HG03354 (cell line): ENCODE results near the gene RNF223.
"Not testable (repeated sequence)": the region's sequence is repeated elsewhere in the genome, so short reads cannot be mapped to it uniquely, and the experiment has no call there.

Experiments used
- ATAC-seq: cut with Tn5 transposase; IDR thresholded peaks from one replicate; pipeline ENCODE4 v1.9.1; 2021; ENCODE audit warnings: mild to moderate bottlenecking; ENCODE audit not compliant: unreplicated experiment, poor library complexity, severe bottlenecking

The RNF223 gene

DNA sequence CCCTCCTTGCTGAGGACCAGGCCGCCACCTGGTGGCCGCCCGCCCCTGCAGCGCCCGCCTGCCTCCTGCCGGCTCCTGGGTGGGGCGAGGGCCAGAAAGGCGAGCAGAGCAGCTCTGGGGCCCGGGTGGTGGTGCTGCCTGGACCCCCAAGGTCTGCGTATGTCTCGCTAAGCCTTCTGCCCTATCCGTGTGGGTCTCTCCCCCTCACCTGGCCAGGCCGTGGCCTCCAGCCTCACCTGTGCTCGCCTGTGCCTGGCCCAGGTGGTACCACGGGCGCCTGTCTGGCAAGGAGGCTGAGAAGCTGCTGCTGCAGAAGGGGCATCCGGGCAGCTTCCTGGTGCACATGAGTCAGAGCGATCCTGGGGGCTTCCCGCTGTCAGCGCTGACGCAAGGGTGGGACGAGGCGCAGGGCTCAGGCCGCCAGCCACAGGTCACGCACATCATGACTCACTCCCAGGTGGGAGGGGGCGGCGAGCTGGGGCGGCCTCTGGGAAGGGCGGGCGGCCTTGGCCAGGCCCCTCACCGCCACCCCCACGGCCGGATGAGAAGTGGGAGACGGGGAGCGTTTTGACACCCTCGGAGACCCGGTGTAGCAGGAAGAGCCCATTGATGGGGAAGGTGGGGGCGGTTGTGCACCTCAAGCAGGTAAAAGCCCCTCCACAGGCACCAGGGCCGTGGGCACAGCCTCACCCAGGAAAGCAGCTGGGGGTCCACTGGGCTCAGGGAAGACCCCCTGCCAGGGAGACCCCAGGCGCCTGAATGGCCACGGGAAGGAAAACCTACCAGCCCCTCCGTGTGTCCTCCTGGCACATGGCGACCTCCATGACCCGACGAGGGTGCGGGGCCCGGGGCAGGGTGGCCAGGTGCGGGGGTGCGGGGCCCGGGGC is 9.9 kb downstream of the RNF223 start:
- peak; percentile 49 for ATAC-seq

DNA sequence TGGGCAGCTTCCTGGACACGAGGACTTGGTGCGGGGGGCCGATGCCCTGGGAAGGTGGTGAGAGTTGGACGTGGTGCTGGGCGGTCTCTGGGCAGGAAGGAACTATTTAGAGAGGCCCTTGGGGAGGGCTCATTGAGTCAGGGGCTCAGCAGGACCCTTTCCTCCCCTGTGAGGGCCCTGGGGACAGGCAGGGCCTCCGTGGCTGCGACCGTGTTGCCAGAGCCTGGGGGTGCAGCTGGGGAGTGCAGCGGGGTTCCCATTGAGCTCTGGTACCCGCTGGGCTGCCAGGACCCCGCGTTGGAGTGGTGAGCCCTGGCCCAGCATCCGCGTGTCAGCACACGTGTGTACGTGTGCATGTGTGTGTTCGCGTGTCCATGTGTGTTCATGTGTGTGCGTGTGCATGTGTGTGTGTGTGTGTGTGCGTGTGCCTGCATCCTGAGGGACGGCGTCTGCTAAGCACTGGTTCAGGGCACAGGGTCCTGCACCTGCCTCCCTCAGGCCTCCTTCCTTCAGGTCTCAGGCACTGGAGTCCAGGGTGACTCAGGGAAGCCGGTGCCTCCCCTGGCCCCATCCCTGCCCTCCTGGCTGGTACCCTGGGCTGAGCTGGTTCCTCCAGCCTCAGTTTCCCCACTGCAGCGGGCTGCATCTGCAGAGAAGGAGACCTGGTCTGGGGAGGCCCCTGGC is 10.7 kb downstream of the RNF223 start:
- ATAC-seq: no peak

DNA sequence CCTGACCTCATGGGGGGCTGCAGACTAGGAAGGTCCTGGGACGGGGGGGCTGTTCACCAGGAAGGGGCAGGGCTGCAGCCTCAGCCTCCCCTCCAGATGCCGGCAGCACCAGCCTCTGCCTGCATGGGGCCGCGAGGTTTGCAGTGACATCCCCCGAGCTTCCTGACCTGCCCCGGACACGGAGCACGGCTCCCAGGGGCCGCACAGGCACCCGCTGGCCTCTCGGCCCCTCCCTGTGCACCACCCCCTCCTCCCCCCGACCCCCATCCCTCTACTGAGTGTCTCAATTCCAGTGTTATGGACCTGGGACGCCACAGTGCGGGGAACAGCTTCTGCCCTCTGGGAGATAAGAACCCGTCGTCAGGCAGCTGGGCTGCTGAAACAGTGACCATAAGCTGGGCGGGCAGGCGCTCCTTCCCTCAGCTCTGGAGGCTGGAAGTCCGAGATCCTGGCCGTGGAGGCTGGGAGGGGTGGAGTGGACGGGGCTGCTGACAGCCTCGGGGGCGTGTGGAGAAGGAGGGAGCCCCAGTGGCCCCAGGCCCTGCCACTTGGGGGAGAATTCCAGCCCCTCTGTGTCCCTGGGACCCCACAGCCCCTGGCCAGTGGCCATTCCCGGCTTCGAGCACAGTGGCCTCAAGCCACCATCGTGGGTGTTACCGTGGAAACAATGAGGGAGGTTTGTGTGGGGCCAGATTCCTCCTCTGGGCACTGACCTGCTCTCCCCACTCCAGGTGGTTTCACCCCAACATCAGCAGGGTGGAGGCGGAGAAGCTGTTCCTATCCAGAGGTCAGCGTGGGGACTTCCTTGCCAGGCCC is 11.6 kb downstream of the RNF223 start:
- ATAC-seq: no peak

DNA sequence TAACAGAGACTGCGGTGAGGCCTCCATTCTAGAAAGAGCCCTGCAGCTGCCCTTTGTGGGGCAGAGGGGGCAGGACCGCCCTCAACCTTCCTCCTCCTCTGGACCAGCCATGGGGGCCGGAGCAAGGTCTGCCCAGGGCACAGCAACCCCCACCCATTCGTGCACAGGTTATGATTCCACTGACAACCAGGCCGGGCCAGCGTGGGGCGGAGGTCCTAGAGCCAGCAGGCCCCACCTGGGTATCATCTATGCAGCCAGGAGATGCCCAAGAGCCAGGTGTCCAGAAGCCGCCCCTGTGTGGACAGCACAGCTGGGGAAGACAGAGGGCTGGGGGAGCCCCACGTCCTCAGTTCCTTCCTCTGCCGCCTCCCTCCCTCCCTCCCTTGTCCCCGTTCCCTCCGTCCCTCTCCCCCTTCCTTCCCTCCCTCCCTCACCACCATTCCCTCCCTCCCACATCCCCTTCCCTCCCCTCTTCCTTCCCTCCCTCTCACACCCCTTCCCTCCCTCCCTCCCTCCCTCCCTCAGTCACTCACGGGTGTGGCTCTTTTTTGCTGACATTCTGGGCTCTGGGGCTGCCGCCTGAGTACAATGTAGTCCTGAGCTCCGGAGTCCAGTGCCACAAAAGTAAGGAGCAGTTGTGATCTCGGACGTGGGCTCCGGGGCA is 12.3 kb downstream of the RNF223 start:
- no peak for ATAC-seq

DNA sequence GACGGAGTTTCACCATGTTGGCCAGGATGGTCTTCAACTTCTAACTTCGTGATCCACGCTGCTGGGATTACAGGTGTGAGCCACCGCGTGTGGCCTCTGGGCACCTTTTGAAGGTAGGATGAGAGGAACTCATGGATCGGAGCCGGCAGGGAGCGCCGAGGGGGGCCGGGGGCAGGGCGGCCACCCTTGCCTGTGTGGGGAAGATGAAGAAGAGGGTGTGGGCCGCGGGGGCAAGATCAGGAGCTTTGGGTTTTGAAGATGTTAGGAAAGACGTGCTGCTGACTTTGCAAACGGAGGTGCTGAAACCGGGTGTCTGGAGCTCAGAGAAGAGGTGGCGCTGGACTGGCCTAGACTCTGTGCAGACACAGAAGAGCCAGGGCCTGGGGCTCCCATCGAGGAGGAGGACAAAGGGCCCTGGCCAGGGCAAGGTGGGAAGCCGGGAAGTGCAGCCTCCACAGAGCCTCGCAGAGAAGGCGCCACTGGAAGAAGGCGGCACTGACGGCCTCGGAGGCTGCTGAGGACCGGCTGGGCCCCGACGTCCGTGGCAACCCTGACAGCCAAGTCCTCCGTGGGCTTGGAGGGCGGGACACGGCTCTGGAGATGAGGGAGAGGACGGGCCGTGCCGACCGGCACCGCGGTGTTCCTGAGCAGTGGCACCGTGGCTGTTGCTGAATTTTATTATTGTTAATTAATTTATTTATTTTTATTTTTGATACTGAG is 13.7 kb downstream of the RNF223 start:
- no peak for ATAC-seq

DNA sequence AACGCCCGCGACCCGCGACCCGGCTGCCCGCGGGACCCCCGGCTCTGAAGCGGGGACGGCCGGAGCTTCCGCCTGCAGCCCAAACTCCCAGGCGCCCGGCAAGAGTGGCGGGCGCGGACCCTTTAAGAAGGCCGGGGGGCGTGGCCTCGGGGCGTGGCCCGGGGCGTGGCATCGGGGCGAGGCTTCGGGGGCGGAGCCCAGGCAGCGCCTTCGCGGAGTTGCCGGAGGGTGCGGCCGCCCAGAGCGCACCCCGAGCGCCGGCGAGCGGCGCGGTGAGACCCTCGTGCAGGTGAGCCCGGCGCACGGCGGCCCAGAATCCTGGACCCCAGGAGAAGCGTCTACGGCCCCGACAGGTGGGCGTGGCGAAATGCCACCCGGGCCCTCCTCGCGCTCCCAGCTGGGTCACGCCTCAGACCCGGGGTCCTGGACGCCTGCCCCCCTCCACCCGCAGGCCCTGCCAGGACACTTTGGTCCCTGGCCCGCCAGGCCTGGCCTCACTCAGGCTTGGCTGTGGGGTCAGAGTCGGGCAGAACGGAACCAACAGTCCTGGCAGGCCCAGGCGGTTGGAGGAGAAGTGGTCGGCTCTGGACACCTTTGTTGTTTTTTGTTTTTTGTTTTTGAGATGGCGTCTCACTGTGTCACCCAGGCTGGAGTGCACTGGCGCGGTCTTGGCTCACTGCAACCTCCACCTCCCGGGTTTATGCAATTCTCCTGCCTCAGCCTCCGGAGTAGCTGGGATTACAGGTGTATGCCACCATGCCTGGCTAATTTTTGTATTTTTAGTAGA is 14.4 kb downstream of the RNF223 start:
- ATAC-seq: peak; percentile 77

DNA sequence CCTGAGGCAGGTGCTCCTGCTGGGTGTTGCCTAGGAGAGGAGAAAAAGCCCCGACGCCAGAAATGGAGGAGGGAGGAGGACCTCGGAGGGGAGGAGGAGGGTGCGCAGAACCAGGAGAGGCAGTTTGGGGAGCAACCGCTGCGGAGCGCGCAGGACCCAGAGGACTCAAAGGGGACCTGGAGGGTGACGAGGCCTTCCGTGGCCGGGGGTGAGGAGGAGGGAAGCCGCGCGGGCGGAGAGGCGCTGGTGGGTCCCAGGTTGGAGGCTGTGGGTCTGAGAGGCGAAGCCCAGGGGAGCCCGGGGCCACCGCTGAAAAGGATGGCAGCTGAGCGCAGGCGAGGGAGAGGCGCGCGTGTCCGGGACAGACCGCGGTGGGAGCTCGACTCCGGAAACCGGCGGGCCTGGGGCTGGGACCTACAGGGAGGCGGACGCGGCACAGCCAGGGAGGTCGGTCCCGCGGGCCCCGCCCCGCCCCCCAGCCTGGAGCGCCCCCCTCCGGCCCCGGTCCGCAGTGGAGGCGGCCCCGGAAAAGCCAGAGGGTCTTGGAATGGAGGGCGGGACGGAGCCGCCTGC is 15.1 kb downstream of the RNF223 start:
- ATAC-seq: peak; percentile 39

DNA sequence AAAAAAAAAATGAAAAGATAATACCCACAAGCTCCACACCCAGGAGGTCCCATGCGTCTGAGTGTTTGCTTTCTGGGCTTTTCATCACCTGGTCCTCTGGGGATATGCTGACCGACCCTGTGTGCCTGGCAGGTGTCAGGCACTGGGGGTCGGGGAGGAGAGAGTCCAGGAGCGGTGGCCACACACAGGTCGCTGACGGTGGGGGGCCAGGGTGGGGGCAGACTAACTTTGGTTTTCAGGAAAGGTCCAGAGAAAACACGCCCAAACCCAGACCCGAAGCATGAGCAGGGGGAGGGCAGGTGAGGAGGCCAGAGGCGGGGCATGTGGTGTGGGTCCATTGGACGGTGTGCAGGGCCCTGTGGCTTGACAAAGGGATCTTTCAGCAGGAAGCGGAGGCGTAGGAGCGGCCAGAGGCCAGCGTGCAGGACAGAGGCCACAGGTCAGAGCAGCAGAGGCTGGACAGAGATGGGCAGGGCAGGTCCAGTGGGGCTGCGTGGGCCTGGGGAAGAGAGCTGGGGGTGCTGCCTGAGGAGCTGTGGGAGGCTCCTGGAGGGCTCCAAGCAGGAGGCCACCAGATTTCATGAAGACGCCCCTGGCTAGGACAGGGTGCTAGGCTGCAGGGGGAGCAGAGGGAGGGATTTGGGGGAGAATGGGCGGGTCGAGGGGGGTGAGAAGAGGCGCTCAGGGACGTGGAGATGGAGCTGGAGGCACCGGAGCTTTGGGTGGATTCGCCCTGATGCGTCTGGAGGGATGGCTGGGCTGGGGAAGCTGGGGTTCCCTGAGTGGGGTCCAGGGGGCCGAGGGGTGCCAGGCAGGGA is 15.8 kb downstream of the RNF223 start:
- no peak for ATAC-seq

DNA sequence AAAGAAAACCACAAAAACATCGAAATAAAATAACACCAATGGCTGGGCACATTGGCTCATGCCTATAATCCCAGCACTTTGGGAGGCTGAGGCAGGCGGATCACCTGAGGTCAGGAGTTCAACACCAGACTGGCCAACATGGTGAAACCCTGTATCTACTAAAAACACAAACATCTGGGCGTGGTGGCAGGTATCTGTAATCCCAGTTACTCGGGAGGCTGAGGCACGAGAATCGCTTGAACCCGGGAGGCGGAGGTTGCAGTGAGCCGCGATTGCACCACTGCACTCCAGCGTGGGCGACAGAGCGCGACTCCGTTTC is 16.4 kb downstream of the RNF223 start:
- ATAC-seq: not testable (repeated sequence)

DNA sequence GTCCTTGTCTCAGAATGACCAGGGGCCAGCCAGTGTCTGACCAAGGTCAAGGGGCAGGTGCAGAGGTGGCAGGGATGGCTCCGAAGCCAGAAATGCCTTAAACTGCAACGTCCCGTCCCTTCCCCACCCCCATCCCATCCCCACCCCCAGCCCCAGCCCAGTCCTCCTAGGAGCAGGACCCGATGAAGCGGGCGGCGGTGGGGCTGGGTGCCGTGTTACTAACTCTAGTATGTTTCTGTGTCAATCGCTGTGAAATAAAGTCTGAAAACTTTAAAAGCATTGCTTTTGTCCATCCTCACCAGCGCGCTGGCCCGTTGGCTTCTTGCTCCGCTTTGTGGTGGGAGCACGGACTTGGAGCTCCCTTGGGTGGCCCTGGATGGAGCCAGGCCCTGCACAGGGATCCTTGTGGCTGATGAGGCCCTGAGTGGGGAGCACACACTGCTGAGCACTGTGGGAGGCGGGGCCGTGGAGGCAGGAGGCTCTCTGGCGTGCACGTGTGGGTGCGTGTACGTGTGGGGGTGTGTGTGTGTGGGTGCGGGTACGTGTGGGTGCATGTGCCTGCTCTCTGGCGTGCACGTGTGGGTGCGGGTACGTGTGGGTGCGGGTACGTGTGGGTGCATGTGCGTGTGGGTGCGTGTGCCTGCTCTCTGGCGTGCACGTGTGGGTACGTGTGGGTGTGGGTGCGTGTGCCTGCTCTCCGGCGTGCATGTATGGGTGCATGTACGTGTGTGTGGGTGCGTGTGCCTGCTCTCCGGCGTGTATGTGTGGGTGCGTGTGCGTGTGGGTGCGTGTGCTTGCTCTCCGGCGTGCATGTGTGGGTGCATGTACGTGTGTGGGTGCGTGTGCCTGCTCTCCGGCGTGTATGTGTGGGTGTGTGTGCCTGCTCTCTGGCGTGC is 18.0 kb downstream of the RNF223 start:
- no peak for ATAC-seq

DNA sequence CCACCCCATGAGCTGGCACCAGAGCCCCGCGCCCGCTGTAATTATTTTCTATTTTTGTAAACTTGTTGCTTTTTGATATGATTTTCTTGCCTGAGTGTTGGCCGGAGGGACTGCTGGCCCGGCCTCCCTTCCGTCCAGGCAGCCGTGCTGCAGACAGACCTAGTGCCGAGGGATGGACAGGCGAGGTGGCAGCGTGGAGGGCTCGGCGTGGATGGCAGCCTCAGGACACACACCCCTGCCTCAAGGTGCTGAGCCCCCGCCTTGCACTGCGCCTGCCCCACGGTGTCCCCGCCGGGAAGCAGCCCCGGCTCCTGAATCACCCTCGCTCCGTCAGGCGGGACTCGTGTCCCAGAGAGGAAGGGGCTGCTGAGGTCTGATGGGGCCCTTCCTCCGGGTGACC is 19.1 kb downstream of the RNF223 start:
- ATAC-seq: no peak

DNA sequence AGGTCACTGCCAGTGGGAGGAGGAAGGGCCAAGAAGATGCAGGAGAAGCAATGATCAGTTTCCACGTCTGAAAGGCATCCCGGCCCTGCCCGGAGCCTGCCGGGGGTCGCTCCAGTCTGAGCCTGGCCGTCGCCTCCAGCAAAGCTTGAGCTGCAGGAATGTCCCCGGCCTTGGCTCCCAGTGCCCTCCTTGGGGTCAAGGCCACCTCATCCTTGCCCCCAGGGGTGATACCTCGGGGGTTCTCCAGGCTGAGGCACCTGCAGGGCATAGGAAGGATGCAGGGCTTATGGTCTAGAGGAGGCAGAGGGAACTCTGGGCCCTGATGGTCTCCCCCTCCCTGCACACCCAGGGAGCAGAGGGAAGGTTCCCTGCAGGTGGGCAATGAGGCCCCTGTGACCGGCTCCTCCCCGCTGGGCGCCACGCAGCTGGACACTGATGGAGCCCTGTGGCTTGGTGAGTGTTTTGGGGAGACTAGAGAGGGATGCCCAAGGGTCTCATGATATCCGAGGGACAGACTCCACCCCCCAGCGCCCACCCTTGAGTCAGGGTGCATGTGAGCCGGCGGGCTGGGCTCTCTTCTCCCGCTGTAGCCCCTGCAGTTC is 19.9 kb downstream of the RNF223 start:
- no peak for ATAC-seq

DNA sequence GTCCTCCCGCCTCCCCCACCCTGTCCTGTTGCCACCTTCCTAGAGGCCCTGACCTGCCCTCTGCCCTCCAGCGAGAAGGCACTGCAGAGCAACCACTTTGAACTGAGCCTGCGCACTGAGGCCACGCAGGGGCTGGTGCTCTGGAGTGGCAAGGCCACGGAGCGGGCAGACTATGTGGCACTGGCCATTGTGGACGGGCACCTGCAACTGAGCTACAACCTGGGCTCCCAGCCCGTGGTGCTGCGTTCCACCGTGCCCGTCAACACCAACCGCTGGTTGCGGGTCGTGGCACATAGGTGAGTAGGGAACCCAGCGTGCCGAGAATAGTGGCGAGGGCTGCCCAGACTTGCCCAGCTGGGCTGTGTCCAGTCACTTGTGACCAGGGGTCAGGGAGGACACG is 20.4 kb downstream of the RNF223 start:
- ATAC-seq: no peak

DNA sequence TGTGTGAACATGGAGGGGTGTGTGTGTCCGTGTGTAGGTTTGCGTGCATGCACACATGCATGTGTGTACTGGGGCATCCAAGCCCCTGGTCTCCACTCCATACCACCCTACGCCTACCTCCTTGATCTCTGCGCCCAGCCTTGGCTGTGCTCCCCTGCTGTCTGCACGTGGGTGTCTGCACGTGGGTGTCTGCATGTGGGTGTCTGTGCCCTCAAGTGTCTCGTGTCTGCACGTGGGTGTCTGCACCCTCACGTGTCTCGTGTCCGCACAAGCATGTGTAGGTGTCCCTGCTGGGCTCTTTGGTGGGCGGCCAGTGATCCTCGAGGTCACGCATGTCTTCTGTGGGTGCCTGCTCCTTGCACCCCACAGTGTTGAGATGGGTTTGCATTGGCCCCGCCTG is 21.1 kb downstream of the RNF223 start:
- no peak for ATAC-seq

DNA sequence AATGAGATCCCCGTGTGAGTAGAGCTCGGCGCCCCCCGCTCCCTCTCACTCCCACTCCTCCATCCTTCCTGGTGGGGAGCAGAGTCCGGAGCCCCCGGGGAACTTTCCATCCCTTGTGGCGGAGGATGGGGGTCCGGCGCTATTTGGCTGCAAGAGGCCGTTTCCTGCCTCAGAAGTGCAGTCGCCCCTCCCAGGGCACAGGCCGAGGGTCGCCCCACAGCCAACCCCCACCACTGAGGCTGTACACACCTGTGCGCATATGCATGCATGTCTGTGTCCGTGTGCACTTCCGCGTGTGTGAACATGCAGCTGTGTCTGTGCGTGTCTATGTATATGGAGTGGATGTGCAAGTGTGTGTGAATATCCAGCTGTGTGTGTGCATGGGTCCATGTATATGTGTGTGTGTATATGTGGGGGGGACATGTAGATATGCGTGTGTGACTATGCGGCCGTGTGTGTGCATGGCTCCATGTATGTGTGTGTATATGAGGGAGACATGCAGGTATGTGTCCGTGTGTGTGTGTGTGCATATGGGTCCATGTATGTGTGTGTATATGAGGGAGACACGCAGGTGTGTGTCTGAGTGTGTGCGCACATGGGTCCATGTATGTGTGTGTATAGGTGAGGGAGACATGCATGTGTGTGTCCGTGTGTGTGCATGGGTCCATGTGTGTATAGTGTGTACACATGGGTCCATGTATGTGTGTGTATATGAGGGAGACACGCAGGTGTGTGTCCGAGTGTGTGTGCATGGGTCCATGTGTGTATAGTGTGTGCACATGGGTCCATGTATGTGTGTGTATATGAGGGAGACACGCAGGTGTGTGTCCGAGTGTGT is 21.9 kb downstream of the RNF223 start:
- no peak for ATAC-seq
